SW 1271 (cell line): ENCODE data around the gene STRA6.
"Not testable (repeated sequence)": the region's sequence is repeated elsewhere in the genome, so short reads cannot be mapped to it uniquely, and the experiment has no call there.

Experiments used
- DNase-seq, 2 experiments: peaks; one replicate each; lab custom pipeline; 2025; lab: John Stamatoyannopoulos, UW

The STRA6 gene

GRCh38 chr15:74162195-74162536 lies 40.4 kb downstream of the STRA6 start:
- not testable (repeated sequence) for DNase-seq

- DNase-seq = not testable (repeated sequence)
Observed at GRCh38 chr15:74160390-74160789, 42.2 kb downstream of the STRA6 start.

GRCh38 chr15:74159773-74160172 lies 42.8 kb downstream of the STRA6 start:
- DNase-seq = no peak

- no peak for DNase-seq
Observed at GRCh38 chr15:74158855-74159650, 43.5 kb downstream of the STRA6 start.

GRCh38 chr15:74157868-74158827 lies 44.4 kb downstream of the STRA6 start:
- no peak for DNase-seq

- no peak for DNase-seq
Observed at GRCh38 chr15:74156678-74157411, 45.7 kb downstream of the STRA6 start.

GRCh38 chr15:74155766-74156417 lies 46.7 kb downstream of the STRA6 start:
- DNase-seq = no peak

- no peak for DNase-seq
Observed at GRCh38 chr15:74147051-74147450, 55.5 kb downstream of the STRA6 start.

GRCh38 chr15:74146277-74146800 lies 56.2 kb downstream of the STRA6 start:
- no peak for DNase-seq

GRCh38 chr15:74144153-74144775 lies 58.3 kb downstream of the STRA6 start:
- no peak for DNase-seq

GRCh38 chr15:74141591-74141990 lies 61.0 kb downstream of the STRA6 start:
- DNase-seq = no peak

GRCh38 chr15:74138642-74139041 lies 63.9 kb downstream of the STRA6 start:
- DNase-seq = no peak

- no peak for DNase-seq
Observed at GRCh38 chr15:74137537-74137894, 65.1 kb downstream of the STRA6 start.

- DNase-seq = no peak
Observed at GRCh38 chr15:74136814-74137536, 65.6 kb downstream of the STRA6 start.

- no peak for DNase-seq
Observed at GRCh38 chr15:74136540-74136813, 66.1 kb downstream of the STRA6 start.

- DNase-seq = no peak
Observed at GRCh38 chr15:74135041-74135565, 67.5 kb downstream of the STRA6 start.

GRCh38 chr15:74134387-74135027 lies 68.1 kb downstream of the STRA6 start:
- no peak for DNase-seq

- DNase-seq = no peak
Observed at GRCh38 chr15:74133694-74134386, 68.7 kb downstream of the STRA6 start.
